Adipose tissue (tissue), 3 donors: ENCODE results near the gene CLEC20A. TPM values are rescaled to one million over a fixed set of nuclear protein-coding genes. Genes with fewer than 3 reads are reported as not detected.
"Not testable (repeated sequence)": the region's sequence is repeated elsewhere in the genome, so short reads cannot be mapped to it uniquely, and the experiment has no call there.

Experiments
- H3K27ac ChIP-seq: one replicate; pipeline ENCODE4 v1.5.1; 2013; ENCODE audit warnings: low read depth, low read length
- WGBS, 3 donors: extraction: QIAGEN DNeasy Blood & Tissue Kit; methylation state at CpG; one replicate each; pipeline ENCODE4 v1.1.7; 2013; 5-methylcytosine and 5-hydroxymethylcytosine counted together
- polyA plus RNA-seq, 3 donors: library from polyadenylated mRNA; stranded (reverse); fragments of 200-250 nt; gene quantifications; one replicate each; pipeline ENCODE4 v1.2.3, GENCODE V29; 2013
- donor health status: healthy with polysubstance abuse.
- donor health status: Bipolar disorder and iron deficiency.
- donor health status: healthy.

CLEC20A gene
- polyA plus RNA-seq, 3 donors, result not detected

- H3K27ac ChIP-seq, result no peak overlapping the region
- WGBS, 3 donors, result 70 to 83% (median 71%) methylated on average over 6 of the region's 6 CpGs
Observed at GRCh38 chr1:178503849-178504248, 7.1 kb upstream of the CLEC20A start.

GRCh38 chr1:178503316-178503715 lies 6.6 kb upstream of the CLEC20A start:
- 90 to 96% (median 94%) methylated on average over 14 of the region's 14 CpGs for WGBS, 3 donors
- H3K27ac ChIP-seq, result not testable (repeated sequence)

GRCh38 chr1:178502856-178503255 lies 6.1 kb upstream of the CLEC20A start:
- H3K27ac ChIP-seq, result no peak overlapping the region
- 92 to 93% (median 93%) methylated on average over 5 of the region's 5 CpGs for WGBS, 3 donors

- WGBS, 3 donors, result 88 to 92% (median 91%) methylated on average over 3 of the region's 3 CpGs
- no peak overlapping the region for H3K27ac ChIP-seq
Observed at GRCh38 chr1:178502330-178502714, 5.6 kb upstream of the CLEC20A start.

- H3K27ac ChIP-seq, result no peak overlapping the region
- 25 to 30% (median 26%) methylated on average over 5 of the region's 5 CpGs for WGBS, 3 donors
Observed at GRCh38 chr1:178501705-178502329, 5.1 kb upstream of the CLEC20A start.

GRCh38 chr1:178500936-178501554 lies 4.3 kb upstream of the CLEC20A start:
- no peak overlapping the region for H3K27ac ChIP-seq
- WGBS, 3 donors, result 90 to 93% (median 93%) methylated on average over 10 of the region's 10 CpGs

GRCh38 chr1:178500091-178500770 lies 3.5 kb upstream of the CLEC20A start:
- WGBS, 3 donors, result 84 to 86% (median 84%) methylated on average over 11 of the region's 11 CpGs
- H3K27ac ChIP-seq, result no peak overlapping the region

GRCh38 chr1:178498896-178499675 lies 2.3 kb upstream of the CLEC20A start:
- WGBS, 3 donors, result 80 to 89% (median 88%) methylated on average over 16 of the region's 16 CpGs

GRCh38 chr1:178497903-178498478 lies 1.2 kb upstream of the CLEC20A start:
- no peak overlapping the region for H3K27ac ChIP-seq
- 87 to 90% (median 89%) methylated on average over 7 of the region's 7 CpGs for WGBS, 3 donors

More at GRCh38 chr1:178498896-178499675, 2.3 kb upstream of the CLEC20A start:
- no peak overlapping the region for H3K27ac ChIP-seq

GRCh38 chr1:178495741-178496409 lies 889 bp downstream of the CLEC20A start:
- H3K27ac ChIP-seq, result no peak overlapping the region
- WGBS, 3 donors, result 83 to 90% (median 86%) methylated on average over 16 of the region's 16 CpGs

GRCh38 chr1:178495158-178495557 lies 1.6 kb downstream of the CLEC20A start:
- WGBS, 3 donors, result 89 to 100% (median 99%) methylated on average over 1 of the region's 1 CpG
- H3K27ac ChIP-seq, result no peak overlapping the region

- no peak overlapping the region for H3K27ac ChIP-seq
- WGBS, 3 donors, result 94 to 96% (median 95%) methylated on average over 13 of the region's 13 CpGs
Observed at GRCh38 chr1:178494569-178494971, 2.2 kb downstream of the CLEC20A start.

GRCh38 chr1:178493301-178493741 lies 3.4 kb downstream of the CLEC20A start:
- 89 to 96% (median 91%) methylated on average over 15 to 16 of the region's 16 CpGs for whole genome bisulfite sequencing, 3 donors

GRCh38 chr1:178492341-178492740 lies 4.4 kb downstream of the CLEC20A start:
- 89 to 92% (median 90%) methylated on average over 11 of the region's 11 CpGs for WGBS, 3 donors
- no peak overlapping the region for H3K27ac ChIP-seq

More at GRCh38 chr1:178493301-178493741, 3.4 kb downstream of the CLEC20A start:
- no peak overlapping the region for H3K27ac ChIP-seq

GRCh38 chr1:178491721-178492120 lies 5.0 kb downstream of the CLEC20A start:
- 91 to 95% (median 93%) methylated on average over 4 of the region's 4 CpGs for WGBS, 3 donors

GRCh38 chr1:178490967-178491366 lies 5.8 kb downstream of the CLEC20A start:
- WGBS, 3 donors, result 90 to 94% (median 92%) methylated on average over 9 of the region's 9 CpGs
- no peak overlapping the region for H3K27ac ChIP-seq

More at GRCh38 chr1:178491721-178492120, 5.0 kb downstream of the CLEC20A start:
- no peak overlapping the region for H3K27ac ChIP-seq

- 91 to 97% (median 95%) methylated on average over 8 of the region's 8 CpGs for WGBS, 3 donors
- no peak overlapping the region for H3K27ac ChIP-seq
Observed at GRCh38 chr1:178490136-178490535, 6.6 kb downstream of the CLEC20A start.

GRCh38 chr1:178489399-178489798 lies 7.4 kb downstream of the CLEC20A start:
- no peak overlapping the region for H3K27ac ChIP-seq
- 91 to 94% (median 91%) methylated on average over 4 of the region's 4 CpGs for WGBS, 3 donors
